Body of pancreas (tissue), 4 donors: Measurements from ENCODE around the gene LRIG2.

Experiments
- CTCF ChIP-seq, 7 experiments: fragments of 450-650 bp in 4 of 7; fragments of 200-600 bp in 3 of 7; sonication (generic) in 3 of 7; IDR thresholded peaks; one replicate each; pipeline ENCODE4 v1.5.1; 2016 to 2019; ENCODE audit warnings: antibody characterized with exemption in 7 of 7
- POLR2A ChIP-seq, 3 donors: fragments of 450-650 bp; IDR thresholded peaks; one replicate each; pipeline ENCODE4 v1.6.1; 2016; ENCODE audit warnings: antibody characterized with exemption in 3 of 3, mild to moderate bottlenecking in 2 of 3

GRCh38 chr1:113170519-113170918 lies 97.5 kb downstream of the LRIG2 start:
- TF ChIP-seq POLR2A (IDR thresholded peaks at IDR 0.05), result no peak
- no peak for TF ChIP-seq CTCF (IDR thresholded peaks at IDR 0.05)
